Dedifferentiated amniotic fluid mesenchymal stem cell (primary cell): ENCODE results near the gene CDK6.

ENCODE experiments used
- DNase-seq: peaks from one replicate; pipeline ENCODE4 v3.0.0-alpha.2; 2016; ENCODE audit errors: extremely low spot score

Gene CDK6

DNA sequence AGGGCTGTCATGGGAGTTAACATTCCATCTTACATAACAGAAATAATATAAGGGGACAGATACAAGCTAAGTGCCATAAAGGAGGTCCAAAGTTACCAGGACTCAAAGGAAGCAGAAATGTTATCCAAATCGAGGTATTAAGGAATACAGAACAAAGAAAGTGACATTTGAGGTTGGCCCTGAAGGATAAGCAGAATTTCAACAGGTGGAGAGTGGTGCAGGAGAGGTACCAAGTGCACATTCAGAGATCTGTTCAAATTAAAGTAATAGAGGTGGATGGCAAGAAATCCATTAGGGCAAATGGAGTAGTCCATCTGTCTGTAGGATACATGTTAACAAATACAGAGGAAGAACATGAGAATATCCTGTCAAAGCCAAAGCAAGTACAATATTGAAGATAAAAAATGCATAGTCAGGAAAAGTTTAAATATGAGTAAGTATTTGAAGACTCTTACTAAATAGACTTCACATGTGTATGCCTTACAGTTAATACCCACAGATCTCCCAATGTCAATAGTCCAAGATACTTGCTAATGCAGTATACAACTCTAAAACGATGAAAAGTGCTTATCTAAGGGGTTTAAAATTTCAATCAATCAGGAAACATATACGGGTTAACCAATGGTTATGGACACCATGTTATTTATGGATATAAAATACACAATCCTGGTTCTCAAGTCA is 10.0 kb downstream of the CDK6 start:
- no peak for DNase-seq

DNA sequence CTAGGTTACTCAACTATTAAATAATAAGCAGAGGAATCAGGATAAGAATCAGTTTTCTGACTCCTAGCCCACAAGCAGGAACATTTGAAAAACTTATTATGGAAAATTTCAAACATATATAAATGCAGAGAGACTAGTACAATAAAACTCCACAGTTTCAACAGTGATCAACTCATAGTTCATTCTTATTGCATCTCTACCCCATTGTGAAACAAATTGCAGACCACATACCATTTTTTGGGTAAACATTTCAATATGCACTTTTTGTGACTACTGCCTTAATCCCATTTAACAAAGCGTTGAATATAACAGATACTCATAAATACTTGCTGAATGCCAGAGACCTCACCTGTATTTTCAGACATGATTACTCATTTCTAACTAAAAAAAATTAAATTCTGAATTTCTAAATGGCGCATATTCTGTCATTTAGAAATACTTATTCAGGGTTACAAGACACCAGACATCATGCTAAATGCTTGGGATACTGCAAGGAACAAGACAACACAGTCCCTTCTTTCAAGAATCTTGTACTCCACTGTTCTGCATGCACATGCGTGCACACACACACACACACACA is 11.4 kb downstream of the CDK6 start:
- DNase-seq = no peak

DNA sequence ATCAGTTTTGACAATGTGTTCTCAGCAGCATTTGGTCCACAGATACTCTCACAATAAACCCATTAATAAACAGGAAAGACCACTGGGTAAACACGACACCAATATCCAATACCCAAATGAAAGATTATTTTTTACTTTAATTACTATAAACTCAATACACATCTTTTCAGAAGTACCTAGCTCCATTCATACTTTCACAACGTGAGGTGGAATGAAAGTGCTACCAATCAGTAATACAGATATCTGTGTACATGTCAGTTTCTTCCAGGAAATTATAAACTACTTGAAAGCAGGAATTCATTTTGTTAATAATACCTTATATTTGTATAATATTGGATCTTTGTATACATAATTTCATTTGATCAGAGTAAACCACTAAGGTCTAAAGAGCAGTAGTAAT is 11.9 kb downstream of the CDK6 start:
- no peak for DNase-seq

DNA sequence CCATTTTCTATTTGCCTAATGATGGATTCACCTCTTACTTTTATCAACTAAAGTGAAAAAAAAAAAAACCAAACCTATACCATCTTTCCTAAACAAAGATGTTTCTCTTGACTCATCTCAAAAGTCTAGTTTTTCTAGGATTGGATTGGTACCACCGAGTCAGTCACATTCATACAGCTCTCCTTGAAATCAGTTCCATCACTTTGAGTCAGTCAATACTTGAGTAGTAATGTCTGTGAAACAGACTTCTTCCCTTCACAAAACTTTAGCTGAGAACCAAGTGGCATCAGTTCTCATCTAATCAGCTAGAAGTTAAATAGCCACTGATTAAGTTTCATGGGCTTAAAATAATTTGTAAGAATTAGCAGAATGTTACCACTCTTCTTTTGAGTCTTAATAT is 13.3 kb downstream of the CDK6 start:
- no peak for DNase-seq

DNA sequence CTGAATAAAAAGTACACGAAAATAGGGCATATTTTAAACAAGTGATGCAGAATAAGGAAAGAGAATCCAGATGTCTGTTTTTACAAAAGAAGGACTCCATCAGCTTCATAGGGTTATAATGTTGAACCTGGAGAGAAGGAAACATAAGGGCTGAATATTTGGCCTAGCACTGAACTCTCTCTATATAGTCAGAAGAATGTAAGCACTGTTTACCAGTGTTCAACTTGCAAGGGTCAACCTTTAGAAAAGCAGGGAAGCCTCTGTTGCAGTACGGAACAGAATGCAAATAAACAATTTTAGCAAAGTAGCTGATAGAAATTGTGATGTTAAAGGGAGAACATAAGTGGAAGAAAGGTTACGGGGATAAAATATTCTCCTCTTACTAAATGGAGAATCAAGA is 16.2 kb downstream of the CDK6 start:
- DNase-seq = no peak

DNA sequence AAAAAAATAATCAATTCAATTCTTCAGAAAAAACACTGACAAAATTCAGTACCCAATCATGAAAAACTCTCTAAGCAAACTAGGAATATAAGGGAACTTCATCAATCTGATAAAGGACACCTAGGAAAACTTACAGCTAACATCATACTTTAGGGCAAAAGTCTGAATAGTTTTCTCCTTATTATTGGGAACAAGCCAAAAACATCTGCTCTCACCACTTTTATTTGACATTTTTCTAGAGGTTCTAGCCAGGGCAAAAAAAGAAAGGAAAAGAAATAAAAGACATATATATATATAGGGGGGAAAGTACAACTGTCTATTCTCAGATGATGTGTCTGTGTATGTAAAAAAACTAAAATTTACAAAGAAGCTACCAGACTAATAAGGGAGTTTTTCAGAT is 19.0 kb downstream of the CDK6 start:
- DNase-seq = no peak

DNA sequence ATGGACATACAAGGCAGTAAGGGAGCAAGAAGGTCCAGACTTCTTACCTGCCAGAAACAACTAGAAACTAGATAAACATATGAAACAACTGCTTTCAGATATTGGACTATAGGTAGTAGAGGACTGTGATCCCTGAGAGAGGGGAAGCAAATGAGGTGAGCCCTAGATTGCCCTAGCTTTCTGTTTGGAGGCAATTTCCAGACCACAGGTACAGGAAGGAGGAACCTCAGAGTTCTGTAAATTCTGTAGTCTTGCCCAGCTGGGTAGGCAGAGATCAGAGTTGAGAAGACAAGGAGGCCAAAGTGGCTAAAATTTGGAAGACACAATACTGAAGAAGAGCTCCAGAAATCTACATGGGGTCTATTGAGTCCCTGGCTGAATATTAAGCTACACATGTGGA is 21.0 kb downstream of the CDK6 start:
- DNase-seq = no peak

DNA sequence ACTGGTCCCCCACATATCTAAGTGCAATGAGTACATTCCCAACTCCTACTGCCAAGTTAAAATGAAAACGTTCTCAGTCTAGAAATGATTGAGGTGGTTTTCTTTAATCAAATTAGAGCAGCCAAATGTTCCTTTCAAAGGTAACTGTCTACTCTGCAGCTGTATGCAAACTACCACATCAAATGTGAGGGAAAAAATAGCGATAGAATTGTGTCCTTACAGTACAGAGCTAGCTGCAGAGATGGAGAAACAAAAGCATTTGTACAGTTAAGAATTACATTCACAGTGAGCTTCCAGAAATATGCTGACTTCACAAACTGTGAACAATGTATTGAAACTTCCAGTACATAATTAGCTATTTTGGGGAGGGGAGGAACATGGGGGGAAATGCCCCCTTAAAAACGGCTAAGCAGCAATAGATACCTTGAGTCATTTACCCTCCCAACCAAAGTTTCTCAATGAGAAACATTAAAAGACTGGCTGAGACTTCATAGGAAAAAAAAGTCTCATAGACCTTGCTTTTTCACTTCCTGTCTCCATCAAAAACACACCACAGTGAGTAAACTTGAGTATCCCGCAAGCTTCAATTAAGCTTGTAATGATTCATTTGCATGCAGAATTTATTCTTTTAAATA is 22.9 kb downstream of the CDK6 start:
- no peak for DNase-seq

DNA sequence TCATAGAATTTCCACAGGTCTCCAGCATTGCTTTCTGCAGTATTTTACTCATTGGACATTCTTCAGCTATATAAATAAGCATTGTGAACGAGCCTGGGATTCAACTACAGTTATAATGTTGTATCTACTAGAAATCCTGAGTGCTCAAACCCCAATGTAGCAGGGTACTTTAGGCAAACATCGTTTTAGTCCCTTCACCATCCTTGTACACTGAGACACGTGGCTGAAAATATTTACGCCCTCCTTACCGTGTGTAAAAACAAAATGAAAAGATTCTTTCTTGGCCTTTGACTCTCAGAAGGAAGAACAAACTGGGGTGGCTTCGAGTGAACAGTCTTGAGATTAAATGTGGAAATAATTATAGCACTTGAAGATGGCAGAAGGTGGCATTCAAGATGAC is 25.2 kb downstream of the CDK6 start:
- DNase-seq = no peak

DNA sequence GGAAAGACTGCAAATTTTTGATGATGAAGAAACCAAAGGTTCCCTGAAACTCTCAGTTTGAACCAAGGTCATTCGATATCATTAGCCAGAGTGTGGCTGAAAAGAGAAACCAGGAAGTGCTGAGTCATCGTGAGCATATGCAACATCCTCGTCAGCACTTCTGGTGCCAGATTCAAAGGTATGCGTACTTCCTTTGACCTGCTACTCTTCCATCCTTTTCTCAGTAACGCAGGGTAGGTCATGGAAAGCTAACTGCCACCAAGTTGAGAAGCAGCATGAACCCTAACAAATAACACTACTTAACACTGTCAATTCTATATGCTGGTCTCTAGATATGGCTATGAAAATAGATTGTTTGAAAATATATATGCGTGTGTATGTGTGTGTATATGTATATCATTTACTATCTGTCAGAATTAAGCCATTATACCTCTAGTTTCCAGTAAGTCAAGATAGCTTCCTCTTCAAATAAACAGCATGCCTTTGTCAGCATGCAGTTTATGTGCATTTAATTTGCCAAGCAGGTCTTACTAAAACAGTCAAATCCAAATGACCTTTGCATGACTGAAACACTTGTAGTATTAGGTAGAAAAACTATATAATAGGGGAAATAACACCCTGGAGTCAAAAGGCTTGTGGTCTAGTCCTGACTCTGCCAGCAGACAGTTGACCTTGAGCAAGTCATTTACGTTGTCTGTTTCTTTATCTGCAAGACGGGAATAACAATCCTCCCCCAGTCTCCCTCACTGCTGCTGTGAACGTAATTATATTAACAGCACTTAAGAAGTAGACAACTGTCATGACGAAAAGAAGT is 26.4 kb downstream of the CDK6 start:
- peak; percentile 89 for DNase-seq

DNA sequence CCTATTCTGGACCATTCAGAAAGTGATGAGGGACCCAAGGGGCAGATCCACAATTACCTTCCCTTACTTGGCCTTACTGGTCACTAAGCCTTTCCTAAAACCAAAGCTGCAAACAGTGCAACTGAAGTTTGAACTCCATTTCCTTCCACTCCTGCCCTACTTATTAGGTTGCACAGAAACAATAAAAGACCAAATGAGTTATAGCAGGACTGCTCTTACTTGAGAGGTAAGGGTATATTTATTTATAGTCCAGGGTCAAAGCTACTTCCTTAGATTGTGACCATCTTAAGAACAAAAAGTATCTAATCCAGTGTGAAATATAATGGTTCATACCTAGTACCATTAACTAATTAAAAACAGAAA is 27.0 kb downstream of the CDK6 start:
- DNase-seq = no peak

DNA sequence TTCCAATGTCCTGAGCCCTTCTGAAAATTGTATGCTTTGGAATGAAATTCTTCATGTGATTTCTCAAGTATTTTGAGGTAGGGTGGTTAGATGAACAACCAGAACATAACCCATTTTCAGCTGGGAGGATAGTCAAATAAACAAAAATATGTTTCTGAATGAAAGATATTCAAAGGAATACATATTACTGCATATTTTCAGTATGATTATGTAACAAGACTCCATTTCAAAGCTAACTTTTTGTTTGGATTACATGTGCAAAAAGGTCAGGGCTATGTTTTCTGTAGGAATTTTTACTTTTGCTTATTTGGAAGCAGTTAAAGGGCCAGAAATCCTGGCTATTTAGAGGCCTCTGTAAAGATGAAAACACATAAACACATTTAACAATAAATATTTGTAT is 27.7 kb downstream of the CDK6 start:
- DNase-seq = no peak

DNA sequence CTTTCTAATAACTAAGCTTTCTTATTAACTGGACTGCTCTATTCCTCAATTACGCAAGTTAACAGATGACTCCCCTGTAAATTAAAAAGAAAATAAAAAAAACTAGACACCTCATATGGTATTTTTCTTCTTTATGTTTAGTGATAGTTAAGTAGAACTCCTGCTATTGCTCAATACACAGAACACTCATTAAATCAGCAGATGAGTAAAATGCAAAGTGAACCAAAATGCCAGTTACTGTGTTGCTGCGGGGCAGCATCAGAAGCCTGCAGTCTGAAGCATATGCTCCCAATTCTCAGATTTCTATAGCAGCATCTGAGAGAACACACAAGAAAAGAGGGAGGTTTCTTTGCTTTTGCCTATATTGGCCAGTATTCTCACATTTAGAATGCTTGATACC is 28.4 kb downstream of the CDK6 start:
- DNase-seq = no peak

DNA sequence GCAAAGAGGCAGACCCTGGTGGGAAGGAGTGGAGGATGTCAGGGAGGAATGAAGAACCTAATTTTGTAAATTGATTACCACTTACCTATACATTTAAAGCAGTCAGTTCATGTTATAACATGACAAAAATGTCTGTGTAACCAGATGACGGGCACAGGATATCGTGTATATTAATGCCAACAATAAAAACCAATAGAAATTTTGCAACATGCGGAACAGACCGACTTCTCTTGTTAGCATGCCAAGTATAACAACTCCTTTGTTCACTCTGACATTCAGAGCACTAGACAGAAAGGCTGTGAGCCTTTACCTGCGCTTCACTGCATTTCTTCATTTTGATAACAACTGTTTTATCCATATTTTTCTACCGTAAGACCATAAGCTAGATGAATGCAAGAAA is 29.9 kb downstream of the CDK6 start:
- no peak for DNase-seq

DNA sequence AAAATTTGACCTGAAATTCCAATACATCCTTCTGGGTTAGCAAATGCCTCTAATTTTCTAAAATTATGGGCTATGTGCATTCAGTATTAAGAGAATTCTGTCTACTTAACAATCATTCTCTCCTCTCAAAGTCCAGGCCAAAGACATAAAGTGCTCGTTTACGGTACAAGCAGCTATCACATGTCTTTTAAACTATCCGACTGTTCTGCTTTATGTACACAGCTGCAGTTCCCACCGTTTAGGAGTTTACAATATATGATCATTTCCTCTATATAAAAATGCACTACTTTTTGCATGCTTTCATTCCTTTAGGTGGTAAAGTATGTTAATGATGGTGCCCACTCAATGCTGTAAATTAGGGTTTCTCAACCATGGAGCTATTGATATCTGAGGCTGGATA is 34.0 kb downstream of the CDK6 start:
- no peak for DNase-seq

DNA sequence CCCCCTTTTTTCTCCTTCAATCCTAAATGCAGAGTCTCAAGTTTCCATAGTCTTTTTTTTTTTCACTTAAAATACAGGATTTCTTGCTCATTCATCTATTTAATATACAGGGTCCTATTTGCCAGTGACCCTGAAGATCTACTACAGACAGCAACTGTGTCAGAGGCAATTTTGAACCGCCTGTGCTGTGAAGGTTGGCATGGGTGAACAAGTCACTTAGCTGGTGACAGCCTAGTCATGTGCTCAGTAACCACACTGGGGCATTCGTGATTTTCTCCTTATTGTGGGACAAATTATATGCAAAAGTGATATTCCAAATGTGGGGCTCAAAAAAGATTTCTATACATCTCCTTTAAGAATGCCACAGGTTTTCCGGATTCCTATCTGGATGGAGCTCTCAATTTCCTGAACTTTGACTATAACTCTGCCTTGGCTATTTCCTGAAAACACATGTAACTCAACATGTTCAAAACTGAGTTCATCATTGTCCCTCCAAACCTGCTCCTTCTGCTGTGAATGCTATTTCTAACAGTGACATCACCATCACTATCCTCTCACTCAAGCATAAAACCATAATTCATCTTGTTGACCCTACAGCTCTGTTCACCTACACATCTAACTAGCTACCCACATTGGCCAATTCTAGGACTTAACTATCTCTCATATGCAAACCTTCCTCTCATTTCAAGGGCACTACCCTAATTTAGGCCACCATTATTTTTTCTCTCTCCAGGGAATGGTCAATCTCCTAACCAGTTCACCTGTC is 36.7 kb downstream of the CDK6 start:
- no peak for DNase-seq

DNA sequence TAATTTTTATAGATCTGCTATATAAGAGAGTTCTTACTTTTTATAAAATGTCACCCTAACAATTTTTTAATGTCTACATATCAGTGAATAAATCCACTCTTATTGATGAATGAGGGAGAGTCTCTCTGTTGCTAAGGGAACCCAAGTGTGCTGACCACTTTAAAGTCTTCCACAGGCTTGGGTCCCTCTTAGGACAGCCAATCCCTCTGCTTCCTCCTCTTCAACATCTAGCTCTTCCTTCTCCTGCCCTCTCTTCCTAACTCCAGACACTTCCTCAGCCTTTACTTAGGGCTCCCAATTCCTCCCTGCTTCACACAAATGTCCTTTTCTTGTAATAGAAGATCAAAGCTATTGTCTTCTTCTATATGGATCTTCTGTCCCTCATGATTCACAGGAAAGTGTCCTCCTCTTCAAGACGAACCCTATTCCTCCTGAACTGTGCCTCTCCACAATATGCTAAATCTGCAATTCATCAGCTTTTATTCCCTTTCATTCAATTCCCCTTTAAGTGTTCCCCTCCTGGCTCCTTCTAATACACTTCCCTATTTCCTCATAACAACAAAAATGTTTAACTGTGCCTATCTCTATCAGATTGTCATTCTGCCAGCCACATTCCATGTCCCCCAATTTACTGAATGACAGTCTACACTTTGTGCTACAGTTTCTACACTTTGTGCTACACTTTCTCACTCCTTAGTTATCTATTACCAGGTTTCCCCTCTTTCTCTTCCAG is 37.7 kb downstream of the CDK6 start:
- no peak for DNase-seq

DNA sequence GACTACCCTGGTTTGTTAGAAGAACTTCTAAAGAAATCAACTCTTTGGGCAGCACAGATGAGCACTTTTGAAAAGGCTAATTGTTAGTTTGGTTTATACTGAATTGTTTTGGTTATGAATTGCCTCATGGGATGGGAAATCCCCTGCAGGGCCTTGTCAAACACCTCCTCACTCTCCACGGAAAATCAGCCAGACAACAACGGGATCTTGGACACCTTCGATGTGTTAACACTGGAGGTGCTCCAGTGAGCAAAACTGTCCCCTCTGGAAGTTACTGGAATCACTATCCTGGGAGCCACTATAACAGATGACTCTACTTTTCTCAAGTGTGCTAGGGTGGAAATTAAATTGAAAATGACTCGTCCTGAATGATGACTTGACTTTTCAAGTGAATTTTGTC is 38.7 kb downstream of the CDK6 start:
- no peak for DNase-seq

DNA sequence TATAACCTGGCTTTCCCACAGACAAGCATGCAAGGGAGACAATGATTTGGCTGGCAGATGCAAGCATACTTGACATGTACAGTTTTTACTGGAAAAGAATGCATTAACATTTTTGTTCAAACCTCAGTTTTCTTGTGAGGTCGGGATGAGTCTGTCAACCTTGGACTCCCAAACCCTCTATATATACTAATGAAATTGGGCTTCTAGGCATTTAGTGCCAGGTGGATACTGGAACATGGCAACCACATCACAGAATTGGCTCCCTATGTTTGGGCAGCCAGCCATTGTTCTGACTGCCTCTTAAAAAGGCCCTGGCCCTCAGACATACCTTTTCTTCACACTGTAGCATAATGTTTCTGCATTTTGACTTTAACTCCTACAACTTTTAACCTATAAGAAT is 39.1 kb downstream of the CDK6 start:
- no peak for DNase-seq

DNA sequence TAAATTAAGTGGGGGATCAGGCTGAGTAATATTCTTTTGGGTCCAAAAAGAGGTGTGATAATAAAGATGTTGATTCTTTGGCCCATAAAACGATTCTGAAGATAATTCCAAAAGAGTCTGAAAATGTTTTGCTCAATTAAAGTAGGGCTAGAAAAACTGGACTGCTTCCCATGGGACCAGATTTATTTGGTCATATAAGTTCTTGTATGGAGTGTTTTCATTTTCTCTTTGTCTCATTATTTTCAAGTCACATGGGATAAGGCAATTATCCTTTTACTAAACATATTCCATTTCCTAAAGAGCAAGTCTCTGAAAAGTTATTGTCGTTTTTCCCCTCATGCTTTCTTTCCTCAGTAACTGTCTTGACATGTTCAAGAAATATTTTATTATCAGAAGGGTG is 41.5 kb downstream of the CDK6 start:
- no peak for DNase-seq

DNA sequence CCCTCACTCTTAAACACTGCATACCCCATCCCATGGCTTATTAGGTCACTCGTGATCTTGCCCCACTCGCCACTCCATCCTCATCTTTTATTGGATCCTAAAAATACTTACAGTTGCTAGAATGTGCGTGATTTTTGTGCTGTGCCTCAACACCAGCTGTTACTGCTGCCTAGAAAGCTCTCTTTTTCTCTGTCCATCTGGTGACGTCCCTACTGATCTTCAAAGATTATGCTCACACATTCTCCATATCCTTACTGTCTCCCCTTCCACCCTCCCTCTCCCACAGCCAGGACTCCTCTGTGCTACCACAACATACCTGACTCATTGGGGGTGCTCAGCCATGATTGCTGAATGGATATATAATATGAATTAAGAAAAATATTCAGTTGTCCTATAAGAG is 42.0 kb downstream of the CDK6 start:
- DNase-seq = no peak
